Activated T-cell treated with anti-CD3 and anti-CD28 coated beads for 24 hours (primary cell): ENCODE results near the gene OR4A15.

Experiments
- DNase-seq: peaks from one replicate; pipeline ENCODE4 v3.0.0-alpha.2; 2020; ENCODE audit warnings: low read depth

OR4A15 gene

DNA sequence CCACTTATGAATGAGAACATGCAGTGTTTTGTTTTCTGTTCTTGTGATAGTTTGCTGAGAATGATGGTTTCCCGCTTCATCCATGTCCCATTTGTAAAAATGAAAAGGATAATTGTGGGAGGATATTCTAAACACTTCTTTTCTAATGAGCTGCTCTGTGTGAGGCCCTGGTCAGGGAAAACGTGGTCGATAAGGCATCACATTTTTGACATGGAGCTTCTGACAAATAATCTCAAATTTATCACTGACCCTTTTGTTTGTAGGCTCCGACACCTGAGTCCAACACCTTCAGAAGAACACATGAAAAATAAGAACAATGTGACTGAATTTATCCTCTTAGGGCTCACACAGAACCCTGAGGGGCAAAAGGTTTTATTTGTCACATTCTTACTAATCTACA is at the start of gene OR4A15:
Gene OR4A15 (plus strand): TSS at position 301 of the 400 bp plus-strand sequence. CDS start 0 bp downstream, at position 301.
- no peak for DNase-seq

DNA sequence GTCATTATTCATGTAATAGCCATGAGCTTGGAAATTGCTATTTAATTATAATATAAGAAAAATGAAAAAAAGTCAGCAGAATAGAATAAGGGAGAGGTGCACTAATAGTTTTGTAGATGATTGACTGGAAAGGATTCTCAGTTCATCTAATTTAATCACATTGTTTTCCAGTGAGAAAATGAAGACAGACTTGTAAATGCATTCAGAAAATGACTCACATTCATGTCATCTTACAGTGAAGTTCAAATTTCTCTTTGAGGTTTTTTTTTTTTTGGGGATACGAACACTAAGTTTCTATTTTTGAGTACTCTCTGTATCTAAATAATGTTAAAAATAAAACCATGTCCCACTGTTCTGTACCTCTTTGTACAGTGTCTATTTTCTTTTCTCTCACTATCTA is 43.3 kb upstream of the OR4A15 start:
- no peak for DNase-seq

DNA sequence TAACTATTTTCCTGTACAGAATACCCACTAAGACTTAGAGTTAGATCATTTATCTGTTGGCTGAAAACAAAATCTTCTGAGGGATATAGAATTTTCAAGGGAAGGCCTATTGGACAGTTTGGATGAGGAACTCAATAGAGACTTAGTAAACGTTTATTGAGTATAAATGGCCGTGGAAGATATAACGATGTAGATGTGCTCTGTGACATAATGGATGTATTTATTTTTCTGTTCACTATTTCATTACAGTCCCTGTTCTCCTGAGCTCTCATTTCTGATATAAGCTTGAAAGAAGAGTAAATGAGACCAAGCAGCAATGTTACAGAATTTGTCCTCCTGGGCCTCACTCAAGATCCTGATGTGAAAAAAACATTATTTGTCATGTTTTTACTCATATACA is 24.9 kb upstream of the OR4A15 start, which contains the start of gene OR4A16:
Gene OR4A16 (plus strand): TSS at position 301 of the 400 bp plus-strand sequence. CDS start 0 bp downstream, at position 301.
- DNase-seq = no peak

DNA sequence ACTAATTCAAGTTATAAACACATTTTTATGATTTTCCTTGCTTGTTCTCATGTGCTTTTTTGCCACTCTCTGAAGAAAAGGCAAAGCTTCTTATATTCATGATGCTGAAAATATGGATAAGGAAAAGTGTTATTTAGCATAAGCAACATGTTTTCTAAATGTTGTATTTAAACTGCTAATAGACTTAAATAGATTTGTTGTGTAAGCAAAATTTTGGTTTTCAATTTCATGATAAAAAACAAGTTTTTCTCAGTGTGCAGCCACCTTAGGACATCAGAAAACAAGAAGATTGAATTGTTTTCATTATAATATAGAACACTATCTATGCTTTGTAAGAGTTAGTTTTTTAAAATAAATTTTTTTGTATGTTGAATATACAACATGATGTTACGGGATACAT is 22.5 kb upstream of the OR4A15 start:
- no peak for DNase-seq

DNA sequence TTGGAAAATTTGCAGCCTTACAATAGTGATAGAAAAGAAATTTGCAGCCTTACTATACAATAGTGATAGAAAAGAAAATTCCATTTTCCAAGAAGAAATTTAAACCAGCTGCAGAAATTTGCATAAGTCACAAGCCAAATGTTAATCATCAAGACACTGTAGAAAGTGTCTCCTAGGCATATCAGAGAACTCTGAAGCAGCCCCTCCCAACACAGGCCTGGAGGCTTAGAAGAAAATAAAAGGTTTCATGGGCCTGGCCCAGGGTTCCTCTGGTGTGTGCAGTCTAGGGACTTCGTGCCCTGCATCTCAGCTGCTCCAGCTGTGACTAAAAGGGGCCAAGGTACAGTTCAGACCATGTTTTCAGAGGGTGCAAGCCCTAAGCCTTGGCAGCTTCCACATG is 18.7 kb upstream of the OR4A15 start:
- no peak for DNase-seq

DNA sequence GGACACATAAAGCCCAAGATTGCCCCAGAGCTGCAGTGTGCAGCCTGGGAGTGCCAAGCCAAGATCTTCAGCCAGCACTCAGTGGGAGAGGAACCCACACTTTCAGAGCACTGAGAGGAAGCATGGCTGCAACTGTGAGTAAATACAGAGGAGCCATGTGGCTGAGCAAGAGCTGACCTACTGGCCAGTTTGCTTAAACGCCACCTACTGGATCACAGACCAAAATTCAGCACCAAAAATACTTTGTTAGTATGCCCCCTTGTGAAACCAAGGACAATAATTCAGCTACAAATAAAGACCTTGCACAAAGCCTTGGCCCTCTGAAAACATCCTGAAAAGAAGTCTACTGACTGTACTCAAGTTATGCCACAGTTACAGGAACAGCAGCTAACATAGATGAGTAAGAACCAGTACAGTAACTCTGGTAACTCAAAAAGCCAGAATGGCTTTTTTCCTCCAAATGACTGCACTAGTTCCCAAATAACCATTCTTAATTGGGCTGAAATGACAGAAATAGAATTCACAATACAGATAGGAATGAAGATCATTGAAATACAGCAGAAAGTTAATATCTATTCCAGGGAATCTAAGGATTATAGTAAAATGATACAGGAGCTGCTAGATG is 10.1 kb upstream of the OR4A15 start:
- DNase-seq = no peak

DNA sequence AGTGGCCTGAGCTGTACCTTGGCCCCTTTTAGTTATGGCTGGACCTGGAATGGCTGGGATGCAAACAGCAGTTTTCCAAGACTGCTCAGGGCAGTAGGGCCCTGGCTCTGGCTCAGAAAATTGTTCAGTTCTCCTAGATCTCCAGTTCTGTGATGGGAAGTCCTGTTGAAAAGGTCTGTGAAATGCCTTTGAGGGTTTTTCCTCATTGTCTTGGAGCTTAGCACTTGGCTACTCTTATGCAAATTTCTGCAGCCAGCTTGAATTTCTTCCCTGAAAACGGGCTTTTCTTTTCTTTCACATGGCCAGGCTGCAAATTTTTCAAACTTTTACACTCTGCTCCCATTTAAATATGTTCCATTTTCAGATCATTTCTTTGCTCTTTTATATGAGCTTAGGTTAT is 33.2 kb downstream of the OR4A15 start:
- no peak for DNase-seq
